SK-N-SH (cell line): Measurements from ENCODE around the gene MAPKAPK3. TPM values are rescaled to one million over a fixed set of nuclear protein-coding genes. Genes with fewer than 3 reads are reported as not detected.

Source experiments
- CTCF ChIA-PET: fragments of 300-600, 350-600 bp; formaldehyde crosslinking; extraction: SDS; loops from one replicate; lab custom pipeline; 2021; lab: Yijun Ruan, JAX
- POLR2A ChIA-PET: fragments of 350-600 bp; sonication (Branson Sonifier 250); formaldehyde crosslinking; extraction: SDS; loops from one replicate; lab custom pipeline; 2020; ENCODE audit warnings: antibody characterized with exemption, inconsistent platforms; lab: Yijun Ruan, JAX
- DNase-seq: peaks from one replicate; pipeline ENCODE4 v3.0.0; 2012
- H2AFZ ChIP-seq: fragments of 200-600 bp; sonication (generic); 2 replicates; pipeline ENCODE4 v1.8.1; 2016; ENCODE audit warnings: antibody characterized with exemption, mild to moderate bottlenecking, low read depth
- H3F3A ChIP-seq: fragments of 200-600 bp; sonication (generic); replicated peaks from 2 replicates; pipeline ENCODE3; 2016; ENCODE audit warnings: antibody characterized with exemption, mild to moderate bottlenecking; ENCODE audit not compliant: insufficient read depth
- H3K27ac ChIP-seq, 2 experiments: fragments of 200-500 bp in 1 of 2; fragments of 200-600 bp in 1 of 2; sonication (Bioruptor generic) in 1 of 2; sonication (generic), shearing (Covaris generic) in 1 of 2; 2 replicates each; pipeline versions ENCODE4 v1.5.1 to v1.6.1; 2014 to 2016; ENCODE audit warnings: low read depth in 2 of 2, inconsistent platforms in 1 of 2, low read length in 1 of 2, mild to moderate bottlenecking in 1 of 2, mixed read lengths in 1 of 2
- H3K27me3 ChIP-seq: fragments of 200-600 bp; sonication (generic), shearing (Covaris generic); 2 replicates; pipeline ENCODE4 v1.6.1; 2016; ENCODE audit warnings: mixed run types; ENCODE audit not compliant: insufficient read depth
- H3K36me3 ChIP-seq, 2 experiments: fragments of 200-500 bp in 1 of 2; fragments of 200-600 bp in 1 of 2; sonication (Bioruptor generic) in 1 of 2; sonication (generic) in 1 of 2; replicated peaks in 1 of 2; 2 replicates each; pipeline versions ENCODE3 to v1.5.1; 2014 to 2016; ENCODE audit warnings: low read length in 1 of 2, mild to moderate bottlenecking in 1 of 2; ENCODE audit not compliant: insufficient read depth in 2 of 2, control insufficient read depth in 1 of 2
- H3K4me1 ChIP-seq, 2 experiments: fragments of 200-500 bp in 1 of 2; fragments of 200-600 bp in 1 of 2; sonication (Bioruptor generic) in 1 of 2; sonication (generic), shearing (Covaris generic) in 1 of 2; 2 replicates each; pipeline versions ENCODE4 v1.5.1 to v1.6.1; 2014 to 2016; ENCODE audit warnings: low read depth in 1 of 2, low read length in 1 of 2, mixed run types in 1 of 2; ENCODE audit not compliant: insufficient read depth in 2 of 2, control insufficient read depth in 1 of 2
- H3K4me2 ChIP-seq: fragments of 200-600 bp; sonication (generic), shearing (Covaris generic); 2 replicates; pipeline ENCODE4 v1.6.1; 2017; ENCODE audit warnings: mixed run types
- H3K4me3 ChIP-seq, 2 experiments: fragments of 200-500 bp in 1 of 2; fragments of 200-600 bp in 1 of 2; sonication (Bioruptor generic) in 1 of 2; sonication (generic), shearing (Covaris generic) in 1 of 2; 2 replicates each; pipeline versions ENCODE4 v1.5.1 to v1.8.1; 2014 to 2016; ENCODE audit warnings: low read depth in 2 of 2, inconsistent platforms in 1 of 2, low read length in 1 of 2, mild to moderate bottlenecking in 1 of 2, mixed read lengths in 1 of 2, moderate library complexity in 1 of 2
- H3K79me2 ChIP-seq: fragments of 200-600 bp; sonication (generic); 2 replicates; pipeline ENCODE4 v1.8.1; 2017; ENCODE audit warnings: mild to moderate bottlenecking; ENCODE audit not compliant: insufficient read depth
- H3K9ac ChIP-seq: fragments of 200-600 bp; sonication (generic); 2 replicates; pipeline ENCODE4 v1.6.1; 2017; ENCODE audit warnings: mixed run types
- H3K9me2 ChIP-seq: fragments of 200-600 bp; sonication (generic); 2 replicates; pipeline ENCODE4 v1.6.1; 2017; ENCODE audit warnings: mixed run types
- H3K9me3 ChIP-seq: fragments of 200-600 bp; sonication (generic); 2 replicates; pipeline ENCODE4 v1.6.1; 2017; ENCODE audit warnings: mixed run types, mild to moderate bottlenecking, moderate library complexity
- H4K20me1 ChIP-seq: fragments of 200-600 bp; sonication (generic); 2 replicates; pipeline ENCODE4 v1.6.1; 2017; ENCODE audit warnings: mild to moderate bottlenecking, mixed run types; ENCODE audit not compliant: insufficient read depth
- CHD2 ChIP-seq: fragments of 150-350 bp; IDR thresholded peaks from 2 replicates; pipeline ENCODE4 v1.6.1; 2018; ENCODE audit warnings: low read length; ENCODE audit not compliant: partially characterized antibody
- EZH2phosphoT487 ChIP-seq: fragments of 200-600 bp; sonication (generic); IDR thresholded peaks from 2 replicates; pipeline ENCODE4 v1.6.1; 2017; ENCODE audit warnings: low read depth, mixed run types, mild to moderate bottlenecking, antibody characterized with exemption, moderate library complexity, borderline replicate concordance
- FOSL2 ChIP-seq: IDR thresholded peaks from 2 replicates; pipeline ENCODE4 v1.4.0; 2012; ENCODE audit warnings: low read depth, mild to moderate bottlenecking, moderate library complexity, borderline replicate concordance
- GABPA ChIP-seq: IDR thresholded peaks from 2 replicates; pipeline ENCODE4 v1.4.0; 2012; ENCODE audit warnings: low read depth, mild to moderate bottlenecking
- IRF3 ChIP-seq: fragments of 150-350 bp; IDR thresholded peaks from 2 replicates; pipeline ENCODE4 v1.6.1; 2016; ENCODE audit warnings: mild to moderate bottlenecking, low read depth, low read length
- JUND ChIP-seq: IDR thresholded peaks from 2 replicates; pipeline ENCODE4 v1.4.0; 2012
- MAX ChIP-seq: IDR thresholded peaks from 2 replicates; pipeline ENCODE4 v1.4.0; 2012; ENCODE audit warnings: low read depth
- MEF2A ChIP-seq: IDR thresholded peaks from 2 replicates; pipeline ENCODE4 v1.4.0; 2012; ENCODE audit warnings: low read depth, borderline replicate concordance
- MXI1 ChIP-seq: IDR thresholded peaks from 2 replicates; pipeline ENCODE4 v1.6.1; 2012; ENCODE audit warnings: mild to moderate bottlenecking, low read depth, low read length, improper control_type of control experiment
- NFIC ChIP-seq: IDR thresholded peaks from 2 replicates; pipeline ENCODE4 v1.4.0; 2012; ENCODE audit warnings: borderline replicate concordance
- NRF1 ChIP-seq: IDR thresholded peaks from 2 replicates; pipeline ENCODE4 v1.6.1; 2012; ENCODE audit warnings: low read depth, mild to moderate bottlenecking, low read length
- PBX3 ChIP-seq: IDR thresholded peaks from 2 replicates; pipeline ENCODE4; 2012
- RCOR1 ChIP-seq: fragments of 150-350 bp; IDR thresholded peaks from 2 replicates; pipeline ENCODE4 v1.6.1; 2017; ENCODE audit warnings: antibody characterized with exemption, low read length
- SMC3 ChIP-seq: IDR thresholded peaks from 2 replicates; pipeline ENCODE4 v1.6.1; 2012; ENCODE audit warnings: low read depth, low read length, improper control_type of control experiment
- TCF12 ChIP-seq: IDR thresholded peaks from 2 replicates; pipeline ENCODE4 v1.4.0; 2012
- TEAD4 ChIP-seq: IDR thresholded peaks from 2 replicates; pipeline ENCODE4 v1.4.0; 2012; ENCODE audit warnings: mild to moderate bottlenecking, borderline replicate concordance; ENCODE audit not compliant: insufficient read depth
- USF1 ChIP-seq: IDR thresholded peaks from 2 replicates; pipeline ENCODE4 v1.4.0; 2012; ENCODE audit warnings: low read depth, borderline replicate concordance
- USF2 ChIP-seq: fragments of 150-350 bp; IDR thresholded peaks from 2 replicates; pipeline ENCODE4 v1.6.1; 2017; ENCODE audit warnings: antibody characterized with exemption, low read length, low read depth, borderline replicate concordance
- ZBTB33 ChIP-seq: IDR thresholded peaks from 2 replicates; pipeline ENCODE4 v1.4.0; 2012; ENCODE audit warnings: low read depth, borderline replicate concordance
- WGBS: methylation state at CpG from one replicate; pipeline ENCODE4 v1.1.6; 2017; ENCODE audit warnings: low lambda C conversion rate; 5-methylcytosine and 5-hydroxymethylcytosine counted together
- polyA plus RNA-seq, 3 experiments: library from polyadenylated mRNA; depleted of rRNA; stranded (reverse); fragments of >200 nt; gene quantifications; 2 replicates each; pipeline ENCODE4 v1.2.3, GENCODE V29; 2012

Gene MAPKAPK3
- polyA plus RNA-seq, 1 of the 3 experiments (the other 2 are of a cell fraction): 29.4 TPM

- H3K4me1 ChIP-seq: peaks cover 0 to 5% of the 10 kb centered on the region in 2 experiments; a peak in 1 of 4 replicates
- no peak overlapping the region for H3K9ac ChIP-seq
- POLR2A ChIA-PET: interaction anchor here (0.9 to 1.5 kb wide), 5 partner anchors 9 to 22 kb away, joined by 3 to 9 read pairs (median 4); partner anchors contain the start of gene HEMK1
- no peaks in the 10 kb centered on the region for H4K20me1 ChIP-seq
- H3K9me2 ChIP-seq: no peaks in the 10 kb centered on the region
- no peaks in the 10 kb centered on the region for H3K9me3 ChIP-seq
- TF ChIP-seq MAX (no peak), JUND (no peak), NRF1 (no peak), SMC3 (no peak), CHD2 (no peak), EZH2phosphoT487 (no peak), PBX3 (no peak), TCF12 (no peak), NFIC (no peak), TEAD4 (no peak), MXI1 (no peak), MEF2A (no peak), IRF3 (no peak), FOSL2 (no peak), USF1 (no peak), USF2 (no peak), ZBTB33 (no peak), RCOR1 (no peak), GABPA (no peak)
- H2AFZ ChIP-seq: no peak overlapping the region
- H3K27ac ChIP-seq: no peak overlapping the region
- no peaks in the 10 kb centered on the region for H3K27me3 ChIP-seq
- H3K79me2 ChIP-seq: no peaks in the 10 kb centered on the region
- H3F3A ChIP-seq: peaks cover 3% of the 10 kb centered on the region
- no peak overlapping the region for H3K4me3 ChIP-seq
- WGBS: 65% methylated on average over 14 of the region's 17 CpGs
- DNase-seq: no peak
- H3K36me3 ChIP-seq: peaks cover 0 to 6% of the 10 kb centered on the region in 2 experiments
- CTCF ChIA-PET: interaction anchor here (2.5 to 5.3 kb wide), 4 partner anchors 14 to 26 kb away, joined by 5 to 63 read pairs (median 18); partner anchors contain the start of genes CISH and MAPKAPK3
- H3K4me2 ChIP-seq: no peak overlapping the region
Observed at GRCh38 chr3:50587806-50588758, 28.9 kb upstream of the MAPKAPK3 start.
